ENCODE data around the gene BARD1.

- TF ChIP-seq POLR2A (IDR thresholded peaks at IDR 0.05) (no peak), CTCF (IDR thresholded peaks at IDR 0.05) (no peak)
These were observed 21.4 kb upstream of the BARD1 start for GRCh38 chr2:214830794-214831346.

Measured in testis (tissue), 2 donors.